GM19324 (cell line): ENCODE measurements around the gene EPN1.
"Not testable (repeated sequence)": the region's sequence is repeated elsewhere in the genome, so short reads cannot be mapped to it uniquely, and the experiment has no call there.

Experiments
- ATAC-seq: cut with Tn5 transposase; IDR thresholded peaks from one replicate; pipeline ENCODE4 v1.9.1; 2021; ENCODE audit warnings: mild to moderate bottlenecking, moderate library complexity; ENCODE audit not compliant: unreplicated experiment, low FRiP score

The EPN1 gene

GRCh38 chr19:55712804-55713631 is 38.0 kb downstream of the EPN1 start:
- no peak for ATAC-seq

GRCh38 chr19:55716531-55716930 is 41.5 kb downstream of the EPN1 start:
- no peak for ATAC-seq

GRCh38 chr19:55717251-55717650 is 42.2 kb downstream of the EPN1 start:
- no peak for ATAC-seq

GRCh38 chr19:55717879-55718711 is 43.1 kb downstream of the EPN1 start:
- ATAC-seq = not testable (repeated sequence)

- no peak for ATAC-seq
Observed at GRCh38 chr19:55720214-55720746, 45.3 kb downstream of the EPN1 start.

- ATAC-seq = no peak
Observed at GRCh38 chr19:55720801-55721200, 45.8 kb downstream of the EPN1 start.

- no peak for ATAC-seq
Observed at GRCh38 chr19:55723491-55723890, 48.5 kb downstream of the EPN1 start.

- not testable (repeated sequence) for ATAC-seq
Observed at GRCh38 chr19:55730378-55730777, 55.4 kb downstream of the EPN1 start.

GRCh38 chr19:55738302-55738701 is 63.3 kb downstream of the EPN1 start, which contains the start of gene NLRP9:
Gene NLRP9, minus strand, starts transcription at chr19:55738402. Its CDS starts 28 bp downstream, at chr19:55738374.
- ATAC-seq = no peak

GRCh38 chr19:55750715-55751114 is 75.7 kb downstream of the EPN1 start:
- ATAC-seq = no peak

GRCh38 chr19:55753401-55753800 is 78.4 kb downstream of the EPN1 start:
- no peak for ATAC-seq

GRCh38 chr19:55756808-55757207 is 81.8 kb downstream of the EPN1 start:
- ATAC-seq = not testable (repeated sequence)

- not testable (repeated sequence) for ATAC-seq
Observed at GRCh38 chr19:55758797-55759196, 83.8 kb downstream of the EPN1 start, which contains the start of gene RFPL4A. Gene RFPL4A, plus strand, starts transcription at chr19:55759097. Its CDS starts 2,704 bp downstream, at chr19:55761801.
